NCI-H1930 (cell line): ENCODE measurements around the gene ARFGEF3.
"Not testable (repeated sequence)": the region's sequence is repeated elsewhere in the genome, so short reads cannot be mapped to it uniquely, and the experiment has no call there.

Experiments
- DNase-seq, 2 experiments: peaks; one replicate each; lab custom pipeline; 2025; lab: John Stamatoyannopoulos, UW

Gene ARFGEF3

DNA sequence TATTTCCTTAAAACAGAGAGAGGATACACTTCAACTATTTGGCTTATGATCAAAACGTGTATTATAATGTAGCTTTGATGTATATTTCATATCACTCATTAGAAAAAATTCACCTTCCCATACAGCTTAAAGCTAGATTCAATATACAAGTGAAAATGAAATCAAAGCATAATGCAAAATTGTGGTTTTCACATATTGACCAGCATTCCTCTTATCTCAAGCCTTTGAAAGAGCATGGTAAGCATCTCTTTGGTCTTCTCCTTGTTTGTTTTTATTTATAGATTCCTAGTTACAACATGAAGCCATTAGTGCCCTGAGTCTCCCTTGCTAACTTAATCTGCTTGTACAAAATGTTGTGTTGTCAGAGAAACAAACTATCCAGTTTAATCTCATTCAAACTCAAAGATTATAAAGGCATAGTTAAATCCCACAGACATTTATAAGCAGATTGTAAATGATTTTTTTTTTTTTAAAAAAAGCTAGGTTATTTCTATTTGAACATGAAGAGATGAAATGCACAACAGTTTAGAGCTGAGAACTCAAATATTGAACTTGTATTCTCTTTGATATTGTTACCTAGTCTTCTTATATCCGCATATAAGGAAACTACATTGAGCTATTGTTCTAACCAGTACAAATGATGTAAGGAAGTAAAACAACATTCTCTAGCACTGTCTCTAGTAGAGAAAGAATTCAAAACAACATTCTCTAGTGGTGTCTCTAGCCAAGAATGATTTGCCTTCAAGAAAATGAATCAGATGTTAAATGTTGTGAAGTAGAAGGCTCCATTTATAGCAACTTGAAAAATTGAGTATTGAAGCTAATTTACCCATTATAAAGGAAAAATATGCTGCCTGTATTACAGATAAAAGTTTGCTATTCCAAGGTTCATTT is 184.8 kb downstream of the ARFGEF3 start:
- no peak for DNase-seq

GRCh38 chr6:138347864-138348263 is 186.1 kb downstream of the ARFGEF3 start:
- no peak for DNase-seq

DNA sequence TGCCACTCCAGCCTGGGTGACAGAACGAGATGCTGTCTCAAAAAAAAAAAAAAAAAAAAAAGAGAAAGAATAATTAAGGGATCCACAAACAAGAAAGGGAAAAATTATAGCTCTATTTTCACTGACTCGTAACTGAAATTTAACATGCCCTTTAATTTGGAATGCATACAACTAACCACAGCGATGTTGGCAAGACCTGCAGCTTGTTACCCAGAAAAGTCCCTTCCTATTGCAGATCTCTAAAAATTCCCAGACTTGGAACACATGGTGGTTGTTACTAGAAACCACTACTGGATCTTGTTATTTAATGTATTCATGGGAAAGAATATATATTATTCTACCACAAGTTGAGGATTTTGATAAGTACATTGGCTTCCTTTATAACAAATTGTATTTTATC is 188.2 kb downstream of the ARFGEF3 start:
- no peak for DNase-seq

- DNase-seq, result no peak
These were observed 196.2 kb downstream of the ARFGEF3 start for GRCh38 chr6:138357928-138358327.

DNA sequence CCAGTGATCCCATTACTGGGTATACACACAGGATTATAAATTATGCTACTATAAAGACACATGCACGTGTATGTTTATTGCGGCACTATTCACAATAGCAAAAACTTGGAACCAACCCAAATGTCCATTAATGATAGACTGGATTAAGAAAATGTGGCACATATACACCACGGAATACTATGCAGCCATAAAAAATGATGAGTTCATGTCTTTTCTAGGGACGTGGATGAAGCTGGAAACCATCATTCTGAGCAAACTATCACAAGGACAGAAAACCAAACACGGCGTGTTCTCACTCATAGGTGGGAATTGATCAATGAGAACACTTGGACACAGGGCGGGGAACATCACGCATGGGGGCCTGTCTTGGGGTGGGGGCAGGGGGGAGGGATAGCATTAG is 206.9 kb downstream of the ARFGEF3 start:
- not testable (repeated sequence) for DNase-seq

DNA sequence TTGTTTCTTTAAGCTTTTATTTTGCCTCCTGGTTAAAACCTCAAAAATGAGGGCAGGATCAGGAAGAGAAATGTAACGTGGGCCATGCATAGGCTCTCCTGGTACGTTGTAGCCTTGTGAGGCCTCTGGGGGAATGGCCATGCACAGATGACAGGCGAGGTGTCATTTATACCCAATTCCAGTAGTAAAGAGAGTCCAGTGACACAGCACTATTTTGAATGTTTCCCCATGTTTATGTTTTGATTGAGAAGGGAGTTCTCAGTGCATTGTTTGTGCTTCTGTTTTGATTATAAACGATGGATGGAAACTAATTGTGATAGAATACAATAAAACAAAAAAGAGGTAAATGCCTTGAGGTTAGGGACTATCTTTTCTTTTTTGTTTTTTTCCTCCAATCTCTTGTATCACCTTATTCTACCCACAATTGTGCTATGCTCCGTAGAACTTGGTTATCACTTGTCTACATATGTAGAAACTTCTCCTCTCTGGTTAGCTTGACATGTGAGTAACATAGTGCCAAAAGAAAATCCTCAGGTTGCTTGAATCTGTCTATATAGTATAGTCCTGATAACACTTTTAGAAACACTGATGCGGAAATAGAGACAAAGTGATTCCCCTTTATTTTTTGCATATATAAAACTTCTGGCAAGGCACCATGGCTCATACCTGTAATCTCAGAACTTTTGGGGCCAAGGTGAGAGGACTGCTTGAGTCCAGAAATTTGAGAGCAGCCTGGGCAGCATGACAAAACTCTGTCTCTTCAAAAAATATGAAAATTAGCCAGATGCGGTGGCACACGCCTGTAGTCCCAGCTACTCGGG is 209.1 kb downstream of the ARFGEF3 start:
- DNase-seq, result no peak

DNA sequence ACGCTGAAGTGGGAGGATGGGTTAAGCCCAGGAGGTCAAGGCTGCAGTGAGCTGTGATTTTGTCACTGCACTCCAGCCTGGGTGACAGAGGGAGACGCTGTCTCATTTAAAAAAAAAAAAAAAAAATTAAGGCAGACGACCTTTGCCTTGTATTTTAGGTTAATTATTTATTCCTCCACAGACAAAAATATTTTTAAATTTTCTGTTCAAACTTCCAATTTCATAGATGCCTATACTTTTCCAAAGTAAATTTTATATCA is 209.6 kb downstream of the ARFGEF3 start:
- no peak for DNase-seq

- DNase-seq, result no peak
These were observed 210.0 kb downstream of the ARFGEF3 start for GRCh38 chr6:138371720-138372119.

- DNase-seq, result no peak
These were observed 211.1 kb downstream of the ARFGEF3 start for GRCh38 chr6:138372711-138373463.

GRCh38 chr6:138374230-138374629 is 212.5 kb downstream of the ARFGEF3 start:
- DNase-seq, result no peak

- DNase-seq, result no peak
These were observed 213.1 kb downstream of the ARFGEF3 start for GRCh38 chr6:138374815-138375214.

- DNase-seq, result no peak
These were observed 215.3 kb downstream of the ARFGEF3 start for GRCh38 chr6:138377042-138377441.

- peak; percentile 61 to 67 for DNase-seq
These were observed 216.1 kb downstream of the ARFGEF3 start, which contains the start of gene SMIM28 for GRCh38 chr6:138377844-138378243. SMIM28 (plus strand) TSS chr6:138377905; CDS start chr6:138378073, 168 bp downstream.

- DNase-seq, result no peak
These were observed 216.7 kb downstream of the ARFGEF3 start for GRCh38 chr6:138378463-138378862.

DNA sequence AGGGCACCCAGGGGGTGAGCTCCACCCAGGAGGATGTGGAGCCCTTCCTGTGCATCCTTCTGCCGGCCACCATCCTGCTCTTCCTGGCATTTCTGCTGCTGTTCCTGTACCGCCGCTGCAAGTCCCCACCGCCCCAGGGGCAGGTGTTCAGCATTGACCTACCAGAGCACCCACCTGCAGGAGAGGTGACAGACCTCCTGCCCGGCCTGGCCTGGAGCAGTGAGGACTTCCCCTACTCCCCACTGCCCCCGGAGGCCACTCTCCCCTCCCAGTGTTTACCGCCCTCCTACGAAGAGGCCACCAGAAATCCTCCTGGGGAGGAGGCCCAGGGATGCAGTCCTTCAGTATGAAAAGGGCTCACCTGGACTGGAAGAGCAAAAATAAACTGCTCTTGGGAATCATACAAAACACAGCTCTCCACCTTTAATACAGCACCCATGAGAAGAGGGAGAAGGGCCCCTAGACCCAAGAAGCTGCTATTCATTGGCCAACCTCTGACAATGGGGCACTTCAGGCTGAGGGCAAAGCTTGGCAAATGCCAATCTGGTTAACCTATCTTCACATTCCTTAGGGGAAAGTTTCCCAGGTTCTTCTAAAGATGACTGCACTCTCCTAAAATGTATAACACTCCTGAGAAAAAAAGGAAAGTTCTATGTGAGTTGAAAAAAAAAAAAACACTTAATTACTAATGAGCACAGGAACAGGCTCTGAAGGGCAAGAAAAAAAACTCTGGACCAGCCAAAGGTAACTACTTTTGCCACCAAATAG is 220.9 kb downstream of the ARFGEF3 start:
- DNase-seq, result no peak

DNA sequence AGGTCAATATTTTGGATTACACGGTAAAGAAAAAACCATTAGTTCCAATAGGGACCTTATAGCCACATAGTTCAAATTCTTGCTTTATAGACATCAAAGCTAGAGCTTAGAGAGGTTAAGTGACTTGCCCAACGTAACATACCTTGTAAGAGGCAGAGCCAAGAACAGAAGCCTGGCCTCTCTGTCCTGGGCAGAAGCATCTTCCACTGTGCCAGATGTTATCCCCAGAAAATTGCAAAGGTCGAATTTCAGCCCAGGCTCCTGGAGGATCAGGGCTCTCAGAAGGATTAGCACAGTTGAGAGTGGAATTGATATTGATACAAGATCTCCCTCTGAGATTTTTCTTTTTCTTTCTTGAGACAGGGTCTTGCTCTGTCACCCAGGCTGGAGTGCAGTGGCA is 222.0 kb downstream of the ARFGEF3 start:
- DNase-seq, result no peak

GRCh38 chr6:138386897-138387296 is 225.2 kb downstream of the ARFGEF3 start:
- DNase-seq, result no peak

DNA sequence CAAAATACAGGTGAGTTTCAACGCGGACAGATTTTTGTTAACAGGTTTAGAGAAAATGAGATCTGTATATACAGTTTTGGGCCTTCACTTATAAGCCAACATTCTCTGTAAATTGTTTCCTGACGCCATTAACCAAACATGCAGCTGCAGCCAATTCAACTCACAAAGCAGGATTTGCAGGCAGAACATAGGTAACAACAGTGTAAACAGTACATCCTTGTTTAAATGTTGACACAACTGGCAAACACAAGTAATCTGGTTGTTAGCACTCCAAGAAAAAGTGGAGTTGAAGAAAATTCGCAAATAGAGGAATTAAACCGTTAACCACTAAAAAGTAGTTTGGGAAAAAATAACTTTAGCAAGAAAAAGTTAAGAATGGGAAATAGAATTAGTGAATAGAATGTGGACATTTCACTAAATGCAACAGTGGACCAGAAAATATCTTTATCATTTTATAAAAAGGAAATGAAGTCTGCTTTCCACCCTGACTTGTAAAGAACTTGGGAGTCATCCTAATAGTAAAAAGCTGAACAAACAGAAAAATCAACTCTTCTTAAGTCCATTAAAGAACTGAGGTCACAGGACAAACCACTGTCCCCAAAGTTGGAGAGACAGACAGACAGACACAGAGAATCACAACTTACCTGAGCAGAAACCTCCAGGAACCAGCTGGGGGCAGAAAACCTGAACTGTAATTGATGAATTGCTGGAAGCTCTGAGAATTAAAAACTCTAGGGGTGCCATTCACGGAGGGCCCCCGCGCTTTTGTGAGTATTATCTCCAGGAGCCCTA is 226.0 kb downstream of the ARFGEF3 start:
- peak; percentile 67 to 88 for DNase-seq

- DNase-seq, result no peak
These were observed 227.8 kb downstream of the ARFGEF3 start for GRCh38 chr6:138389551-138389950.
